OCI-M2 (cell line): ENCODE measurements around the gene EXOC6.
"Not testable (repeated sequence)": the region's sequence is repeated elsewhere in the genome, so short reads cannot be mapped to it uniquely, and the experiment has no call there.

Experiments used
- DNase-seq: peaks from one replicate; lab custom pipeline; 2025; ENCODE audit not compliant: unreplicated experiment; lab: John Stamatoyannopoulos, UW

The EXOC6 gene

DNA sequence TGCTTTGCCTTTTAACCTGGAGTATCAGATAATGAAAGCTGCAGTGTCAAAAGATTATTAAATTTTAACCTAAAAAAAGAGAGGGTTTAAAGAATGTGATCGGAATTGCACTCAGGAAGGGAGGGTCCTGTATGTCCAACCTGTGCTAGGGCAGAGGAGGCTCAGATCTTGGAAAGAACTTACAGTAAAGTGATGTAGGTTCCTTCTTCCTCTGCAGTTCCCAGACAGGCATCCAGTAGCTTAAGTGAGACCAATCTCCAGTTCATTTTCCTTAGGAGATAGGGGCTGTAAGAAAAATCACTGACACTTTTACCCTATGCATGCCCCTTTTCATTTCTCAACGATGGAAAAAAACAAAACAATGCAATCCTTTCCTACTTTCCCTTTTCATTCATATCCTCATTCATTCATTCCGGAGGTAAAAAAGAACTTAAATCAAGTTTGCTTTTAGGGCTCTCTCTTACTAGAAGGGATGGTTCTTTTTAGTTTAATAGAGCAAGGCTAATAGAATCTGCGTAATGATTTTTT is 28.3 kb downstream of the EXOC6 start:
- DNase-seq = no peak

DNA sequence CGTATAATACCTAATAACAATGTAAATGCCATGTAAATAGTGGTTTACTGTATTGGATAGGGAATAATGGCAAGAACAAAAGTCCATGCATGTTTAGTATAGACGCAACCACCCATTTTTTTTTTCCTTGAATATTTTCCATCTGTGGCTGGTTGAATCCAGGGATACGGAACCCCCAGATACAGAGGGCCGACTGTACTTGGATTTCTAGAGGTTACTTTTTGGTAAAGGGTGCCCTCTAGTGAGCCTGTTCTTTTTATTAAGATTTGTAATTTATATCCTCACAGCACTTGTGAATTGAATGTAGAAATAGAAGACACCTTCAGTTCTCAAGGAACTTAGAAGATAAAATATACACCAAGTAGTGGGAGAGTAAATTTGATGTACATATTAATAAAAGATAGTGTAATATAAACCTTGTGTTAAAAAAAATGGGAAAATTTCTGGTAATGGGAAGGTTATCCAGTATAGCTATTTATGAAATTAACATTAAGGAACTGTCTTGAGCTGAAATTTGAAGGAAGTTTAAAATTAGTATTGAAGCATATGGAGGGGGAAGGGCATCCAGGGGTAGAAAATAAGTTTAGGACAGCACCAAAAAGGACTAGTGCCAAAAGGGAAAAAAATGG is 32.0 kb downstream of the EXOC6 start:
- no peak for DNase-seq

DNA sequence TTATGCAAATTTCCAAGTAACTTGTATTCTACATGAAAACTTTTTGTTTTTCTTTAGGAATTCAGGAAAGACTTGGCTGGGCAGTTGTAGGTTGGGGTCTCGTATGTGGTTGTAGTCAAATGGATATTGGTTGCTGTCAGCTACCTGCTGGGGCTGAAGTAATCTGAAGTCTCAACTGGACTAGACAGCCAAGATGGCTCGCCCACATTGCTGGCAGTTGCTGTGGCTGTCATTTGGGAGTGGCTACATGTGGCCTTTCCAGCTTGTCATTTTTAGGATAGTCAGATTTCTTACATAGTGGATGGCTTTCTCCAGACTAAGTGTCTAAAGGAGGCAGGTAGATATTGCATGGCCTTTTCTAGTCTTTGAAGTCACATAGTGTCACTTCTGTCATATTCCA is 32.6 kb downstream of the EXOC6 start:
- no peak for DNase-seq

DNA sequence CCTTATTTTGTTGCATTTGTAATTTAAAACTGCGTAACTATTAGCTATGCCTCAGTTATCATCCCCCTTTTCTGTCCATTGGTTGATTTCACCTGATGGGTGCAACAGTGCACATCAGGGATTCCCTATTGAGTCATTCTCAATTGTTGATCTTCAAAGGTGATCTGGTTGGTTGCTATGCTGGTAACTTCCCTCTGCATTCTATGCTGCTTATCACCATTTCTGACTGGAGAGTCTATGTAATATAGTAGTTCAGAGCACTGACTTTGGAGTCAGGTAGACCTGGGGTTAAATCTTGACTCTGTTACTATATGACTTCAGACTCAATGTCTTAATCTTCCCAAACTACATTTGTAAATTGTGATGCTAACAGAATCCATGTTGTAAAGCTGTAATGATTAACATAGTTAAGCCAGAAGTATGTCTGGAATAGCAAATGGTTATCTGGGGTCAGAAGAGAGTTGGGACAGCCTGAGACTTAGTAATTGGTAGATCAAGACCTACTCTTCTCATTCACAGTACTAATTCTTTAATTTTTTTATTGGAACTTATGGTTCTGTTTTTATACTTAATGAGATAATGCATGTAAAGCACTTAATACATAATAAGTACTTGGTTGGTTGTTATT is 38.1 kb downstream of the EXOC6 start:
- no peak for DNase-seq

DNA sequence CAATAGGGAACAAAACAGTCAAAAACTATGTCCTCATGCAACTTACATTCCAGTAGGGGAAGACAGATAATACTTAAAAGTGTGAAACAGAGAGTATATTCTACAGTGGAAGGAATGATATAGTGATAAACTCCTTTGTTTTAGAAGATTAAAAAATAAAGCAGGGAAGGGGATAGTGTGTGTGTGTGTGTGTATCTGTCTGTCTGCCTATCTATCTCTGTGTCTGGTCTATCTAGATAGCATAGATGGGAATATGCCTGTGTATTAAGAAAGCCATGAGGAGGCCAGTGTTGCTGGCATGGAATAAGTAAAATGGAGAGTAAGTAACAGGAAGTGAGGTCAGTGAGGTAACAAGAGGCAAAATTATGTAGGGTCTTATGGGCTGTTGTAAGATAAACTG is 42.2 kb downstream of the EXOC6 start:
- no peak for DNase-seq

- no peak for DNase-seq
These were observed 43.8 kb downstream of the EXOC6 start for GRCh38 chr10:92891885-92892690.

GRCh38 chr10:92892691-92893054 is 44.4 kb downstream of the EXOC6 start:
- no peak for DNase-seq

DNA sequence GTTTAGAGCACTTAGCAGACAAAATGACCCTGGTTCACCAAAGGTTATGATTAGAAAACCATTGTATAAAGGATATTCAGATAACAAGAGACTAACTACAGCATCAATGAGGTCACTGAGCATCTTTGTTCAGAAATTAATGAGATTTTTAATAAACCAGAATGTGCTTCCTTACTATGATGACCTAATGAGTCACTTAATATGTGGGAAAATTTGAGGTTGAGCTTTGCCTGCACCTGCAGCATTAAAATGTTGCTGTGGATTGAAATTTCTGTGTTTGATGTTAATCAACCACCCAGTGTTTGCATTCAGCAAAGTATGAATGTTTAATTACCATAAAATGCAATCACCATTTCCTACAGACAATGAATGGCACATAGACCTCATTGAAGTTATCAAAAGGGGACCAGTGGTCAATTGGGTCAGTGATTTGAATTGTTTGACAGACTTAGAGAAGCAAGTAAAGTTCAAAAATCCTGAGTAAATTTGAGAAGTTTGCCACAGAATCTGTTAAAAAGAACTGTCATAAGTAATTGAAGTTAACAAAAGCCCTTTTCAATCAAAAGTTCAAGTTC is 45.8 kb downstream of the EXOC6 start:
- DNase-seq = no peak

GRCh38 chr10:92897916-92898315 is 49.6 kb downstream of the EXOC6 start:
- DNase-seq = no peak

DNA sequence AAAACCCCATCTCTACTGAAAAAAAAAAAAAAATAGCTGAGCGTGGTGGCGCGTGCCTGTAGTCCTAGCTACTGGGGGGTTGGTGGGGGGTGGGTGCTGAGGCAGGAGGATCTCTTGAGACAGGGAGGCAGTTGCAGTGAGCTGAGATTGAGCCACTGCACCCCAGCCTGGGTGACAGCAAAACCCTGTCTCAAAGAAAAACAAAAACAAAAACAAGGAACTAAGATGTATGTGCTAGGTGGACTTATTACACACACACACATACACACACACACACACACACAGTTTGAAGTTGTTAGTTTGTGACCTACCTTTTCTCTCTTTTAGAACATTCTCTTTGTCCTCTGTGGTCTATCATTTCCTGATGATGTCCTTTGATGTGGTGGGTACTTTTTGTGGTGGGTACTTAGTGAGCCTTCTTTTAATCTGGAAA is 53.5 kb downstream of the EXOC6 start:
- no peak for DNase-seq

- no peak for DNase-seq
These were observed 55.3 kb downstream of the EXOC6 start for GRCh38 chr10:92903633-92904032.

DNA sequence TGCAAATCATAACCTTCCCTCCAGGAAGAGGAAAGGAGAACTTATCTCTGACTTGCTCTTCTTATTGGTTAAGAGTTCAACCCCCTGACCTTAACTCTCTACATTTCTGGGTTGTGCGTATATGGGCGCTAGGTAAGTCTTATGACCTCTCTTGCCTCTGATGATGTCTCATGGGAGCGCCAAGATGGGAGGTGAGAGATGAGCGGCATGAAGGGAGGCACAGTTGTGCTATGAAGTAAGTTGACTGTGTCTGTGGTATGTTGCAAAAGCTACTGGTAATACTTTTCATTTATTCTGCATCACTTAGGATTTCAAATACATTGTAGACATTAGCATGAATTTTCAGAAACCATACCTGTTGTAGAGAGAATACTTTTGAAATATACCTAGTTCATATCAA is 59.0 kb downstream of the EXOC6 start:
- no peak for DNase-seq

GRCh38 chr10:92912631-92913030 is 64.3 kb downstream of the EXOC6 start:
- DNase-seq = not testable (repeated sequence)

DNA sequence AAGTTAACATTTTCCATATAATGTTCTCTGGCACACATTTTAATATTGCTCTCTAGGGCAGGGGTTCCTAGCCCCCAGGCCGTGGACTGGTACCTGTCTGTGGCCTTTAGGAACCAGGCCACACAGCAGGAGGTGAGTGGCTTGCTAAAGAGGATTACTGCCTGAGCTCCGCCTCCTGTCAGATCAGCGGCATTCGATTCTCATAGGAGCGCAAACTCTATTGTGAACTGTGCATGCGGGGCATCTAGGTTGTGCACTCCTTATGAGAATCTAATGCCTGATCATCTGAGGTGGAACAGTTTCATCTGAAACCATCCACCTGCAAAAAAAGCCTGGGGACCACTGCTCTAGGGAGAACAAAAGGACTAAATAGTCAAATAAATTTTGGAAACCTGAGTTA is 65.7 kb downstream of the EXOC6 start:
- no peak for DNase-seq

- DNase-seq = no peak
These were observed 66.4 kb downstream of the EXOC6 start for GRCh38 chr10:92914478-92915325.

GRCh38 chr10:92915892-92916291 is 67.6 kb downstream of the EXOC6 start:
- no peak for DNase-seq

- no peak for DNase-seq
These were observed 68.1 kb downstream of the EXOC6 start for GRCh38 chr10:92916433-92916832.

DNA sequence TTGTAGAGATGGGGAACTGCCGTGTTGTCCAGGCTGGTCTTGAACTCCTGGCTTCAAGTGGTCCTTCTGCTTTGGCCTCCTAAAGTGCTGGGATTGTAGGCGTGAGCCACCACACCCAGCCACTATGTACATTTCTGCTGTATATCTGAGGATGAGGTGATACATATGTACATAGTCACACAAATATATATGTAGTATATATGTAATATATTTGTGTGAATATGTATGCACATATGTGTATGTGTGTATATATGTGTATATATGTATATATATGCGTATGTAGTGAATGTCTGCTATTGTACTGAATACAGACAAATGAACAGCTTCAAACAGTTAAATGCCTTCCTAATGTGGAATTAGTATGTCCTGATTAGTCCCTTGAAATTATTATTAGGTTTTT is 70.3 kb downstream of the EXOC6 start:
- no peak for DNase-seq

- no peak for DNase-seq
These were observed 72.5 kb downstream of the EXOC6 start for GRCh38 chr10:92920866-92921265.

DNA sequence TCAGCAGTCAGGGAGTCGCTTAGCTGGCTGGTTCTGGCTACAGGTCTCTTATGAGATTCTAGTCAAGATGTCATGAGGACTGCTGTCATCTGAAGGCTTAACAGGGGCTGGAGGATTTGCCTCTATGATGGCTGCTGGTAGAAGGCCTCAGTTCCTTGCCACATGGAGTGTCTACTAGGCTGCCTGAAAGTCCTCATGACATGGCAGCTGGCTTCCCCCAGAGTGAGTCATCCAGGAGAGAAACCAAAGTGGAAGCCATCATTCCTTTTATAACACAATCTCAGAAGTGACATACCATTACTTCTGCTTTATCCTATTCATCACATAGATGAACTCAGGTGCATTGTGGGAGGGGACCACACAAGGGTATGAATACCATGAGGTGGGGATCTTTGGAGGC is 75.1 kb downstream of the EXOC6 start:
- no peak for DNase-seq

DNA sequence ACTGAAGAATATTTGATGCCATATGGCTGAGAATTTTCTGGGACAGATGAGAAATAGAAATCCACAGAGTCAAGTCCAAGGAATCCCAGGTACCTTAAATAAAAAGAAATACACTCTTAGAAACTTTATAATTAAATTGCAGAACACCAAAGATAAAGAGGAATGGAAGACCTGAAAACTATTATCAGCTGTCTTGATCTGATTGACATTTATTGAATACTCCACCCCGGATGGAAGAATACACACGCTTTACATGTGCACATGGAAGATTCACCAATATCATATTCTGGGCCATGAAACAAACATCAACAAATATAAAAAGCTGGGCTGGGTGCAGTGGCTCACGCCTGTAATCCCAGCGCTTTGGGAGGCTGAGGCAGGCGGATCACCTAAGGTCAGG is 81.6 kb downstream of the EXOC6 start:
- no peak for DNase-seq
